Left kidney (tissue), 2 donors: ENCODE data around the gene SMG9. TPM values are rescaled to one million over a fixed set of nuclear protein-coding genes. Genes with fewer than 3 reads are reported as not detected.
"Not testable (repeated sequence)": the region's sequence is repeated elsewhere in the genome, so short reads cannot be mapped to it uniquely, and the experiment has no call there.

Experiments used
- DNase-seq: peaks from one replicate; pipeline ENCODE4 v3.0.0-alpha.2; 2013
- polyA plus RNA-seq: library from polyadenylated mRNA; unstranded; fragments of 120-200 nt; gene quantifications from one replicate; pipeline ENCODE4 v1.2.1, GENCODE V29; 2013; ENCODE audit not compliant: insufficient read length

SMG9 gene
- polyA plus RNA-seq, 1 donor, result 57.5 TPM

GRCh38 chr19:43780706-43781525 lies 26.2 kb upstream of the SMG9 start, which contains the start of gene KCNN4:
KCNN4 (minus strand) TSS chr19:43780973; CDS start chr19:43780861, 112 bp downstream.
- no peak for DNase-seq

DNA sequence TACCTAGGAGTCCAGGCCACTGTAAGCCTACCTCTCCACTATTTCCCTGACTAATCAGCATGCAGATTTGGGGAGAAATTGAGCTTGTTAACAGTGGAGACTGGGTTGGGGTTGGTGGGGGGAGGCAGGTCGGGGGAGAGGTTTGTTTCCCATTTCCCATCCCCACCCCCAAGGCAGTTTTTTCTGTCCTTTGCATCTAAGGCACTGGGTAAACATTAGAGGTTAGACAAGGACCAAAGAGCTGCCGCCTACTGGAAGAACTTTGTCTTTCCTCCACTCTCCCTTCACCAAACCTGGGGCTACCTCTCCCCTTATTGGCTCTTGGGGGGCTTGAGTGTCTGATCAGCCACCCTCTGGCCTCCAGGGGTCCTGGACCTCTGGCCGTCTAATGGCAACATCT lies 25.1 kb upstream of the SMG9 start:
- no peak for DNase-seq

- DNase-seq, result no peak
Observed at GRCh38 chr19:43779147-43779819, 24.5 kb upstream of the SMG9 start.

- DNase-seq, result no peak
Observed at GRCh38 chr19:43778651-43779050, 23.9 kb upstream of the SMG9 start.

GRCh38 chr19:43777163-43777695 lies 22.5 kb upstream of the SMG9 start:
- DNase-seq, result no peak

DNA sequence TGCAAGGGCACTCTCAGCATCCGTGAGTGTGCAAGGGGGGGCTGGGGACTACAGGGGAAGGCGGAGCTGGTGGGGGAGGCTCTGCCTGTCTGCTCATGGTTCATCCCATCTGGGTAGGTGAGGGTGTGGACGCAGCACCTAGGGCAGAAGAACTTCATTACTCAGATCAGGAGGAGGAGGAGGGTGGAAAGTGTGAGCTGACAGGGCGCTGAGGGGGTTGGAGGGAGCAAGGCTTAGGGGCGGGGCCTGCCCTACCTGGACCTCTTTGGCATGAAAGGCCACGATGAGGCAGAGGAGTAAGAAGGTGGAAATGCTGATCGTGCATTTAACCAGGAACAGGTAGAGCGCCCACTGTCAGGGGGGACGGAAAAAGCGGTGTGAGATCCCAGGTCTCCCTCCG lies 21.5 kb upstream of the SMG9 start:
- DNase-seq, result no peak

- no peak for DNase-seq
Observed at GRCh38 chr19:43775299-43775890, 20.6 kb upstream of the SMG9 start.

- DNase-seq, result not testable (repeated sequence)
Observed at GRCh38 chr19:43774940-43775258, 20.1 kb upstream of the SMG9 start.

GRCh38 chr19:43774103-43774939 lies 19.6 kb upstream of the SMG9 start:
- no peak for DNase-seq

- DNase-seq, result no peak
Observed at GRCh38 chr19:43773725-43774102, 19.0 kb upstream of the SMG9 start.

- no peak for DNase-seq
Observed at GRCh38 chr19:43769256-43769655, 14.5 kb upstream of the SMG9 start.

GRCh38 chr19:43768273-43769050 lies 13.7 kb upstream of the SMG9 start:
- DNase-seq, result no peak

DNA sequence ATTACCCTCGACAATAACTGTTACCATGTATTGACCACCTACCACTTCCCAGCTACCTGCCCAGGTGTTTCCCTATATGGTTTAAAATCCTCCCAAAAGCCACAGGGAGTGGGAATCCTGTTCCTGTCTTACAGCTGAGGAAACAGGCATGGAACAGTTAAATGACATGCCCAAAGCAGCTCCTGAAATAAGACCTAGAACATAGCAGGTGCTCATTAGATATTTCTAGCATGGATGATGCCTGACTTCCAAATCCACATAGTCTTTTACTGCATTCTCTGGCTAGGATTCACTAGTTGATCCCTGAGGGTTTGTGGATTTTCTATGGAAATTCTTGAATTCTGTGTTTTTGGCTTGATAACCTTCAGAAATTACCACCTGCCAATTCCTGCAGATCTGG lies 13.1 kb upstream of the SMG9 start:
- DNase-seq, result no peak

GRCh38 chr19:43767316-43767715 lies 12.6 kb upstream of the SMG9 start:
- no peak for DNase-seq

GRCh38 chr19:43766755-43767043 lies 11.9 kb upstream of the SMG9 start:
- no peak for DNase-seq

DNA sequence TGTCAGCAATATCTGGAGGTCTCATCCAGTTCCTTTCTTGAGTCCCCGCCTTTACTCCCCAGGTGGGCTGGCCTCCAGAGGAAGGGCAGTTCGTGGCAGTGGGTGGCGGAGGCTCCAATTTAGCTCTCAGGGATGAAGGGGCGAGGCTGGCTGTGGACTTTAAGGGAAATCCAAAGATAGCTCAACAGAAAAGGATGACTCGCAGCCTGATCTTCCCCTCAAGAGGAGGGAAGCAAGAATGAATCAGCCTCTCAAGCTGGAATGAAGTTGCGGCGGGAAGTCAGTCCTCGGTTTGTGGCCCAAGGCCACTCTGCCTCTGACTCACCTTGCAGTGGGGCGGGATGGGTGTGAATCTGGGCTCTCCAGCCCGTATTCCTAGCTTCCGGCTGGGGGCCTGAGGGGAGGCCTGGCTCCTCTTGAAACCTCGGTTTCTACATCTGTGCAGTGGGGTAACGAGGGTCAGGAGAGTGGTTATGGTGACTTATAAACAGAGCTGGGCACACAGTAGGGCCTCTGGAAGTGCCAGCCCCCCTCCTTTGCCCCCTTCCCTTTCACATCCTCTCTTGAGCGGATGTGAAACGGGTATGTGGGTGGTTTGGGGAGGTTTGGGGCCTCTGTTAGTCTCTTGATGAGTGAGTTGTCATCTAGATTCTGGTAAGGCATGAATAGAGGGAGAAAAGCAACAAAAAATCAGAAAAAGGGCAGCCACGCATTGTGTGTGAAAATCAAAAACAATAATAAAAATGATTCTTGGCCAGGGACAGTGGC lies 10.5 kb upstream of the SMG9 start:
- no peak for DNase-seq

GRCh38 chr19:43764684-43765083 lies 9.9 kb upstream of the SMG9 start:
- DNase-seq, result not testable (repeated sequence)

GRCh38 chr19:43763473-43763939 lies 8.7 kb upstream of the SMG9 start:
- no peak for DNase-seq

- DNase-seq, result no peak
Observed at GRCh38 chr19:43762814-43763213, 8.1 kb upstream of the SMG9 start.

- no peak for DNase-seq
Observed at GRCh38 chr19:43760941-43761340, 6.2 kb upstream of the SMG9 start.

DNA sequence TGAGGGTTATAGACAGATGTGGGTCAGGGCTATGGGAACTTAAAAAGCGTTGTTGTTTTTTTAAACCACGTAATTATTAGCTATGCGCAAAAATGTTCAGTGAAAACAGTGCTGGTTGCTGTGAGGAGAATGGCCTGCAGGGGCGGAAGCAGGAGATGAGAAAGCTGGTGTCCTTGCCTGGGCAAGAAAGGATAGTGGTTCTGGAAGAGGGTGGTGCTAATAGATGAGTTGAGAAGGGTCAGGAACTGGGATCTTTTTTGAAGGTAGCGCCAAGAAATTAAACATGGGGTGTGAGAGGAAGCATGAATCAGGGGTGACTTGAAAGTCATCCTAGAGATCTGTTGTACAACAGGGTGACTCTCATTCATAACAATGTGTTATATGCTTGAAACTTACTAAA lies 4.8 kb upstream of the SMG9 start:
- DNase-seq, result no peak
